PC-3 (cell line): ENCODE data around the gene CELF5.

Source experiments
- EZH2 ChIP-seq: fragments of 300-600 bp; sonication (generic); IDR thresholded peaks from one replicate; pipeline ENCODE4 v1.6.1; 2017; ENCODE audit warnings: antibody characterized with exemption, mild to moderate bottlenecking, low read length; ENCODE audit not compliant: unreplicated experiment
- EZH2phosphoT487 ChIP-seq: fragments of 300-600 bp; sonication (generic); IDR thresholded peaks from 2 replicates; pipeline ENCODE4 v1.6.1; 2018; ENCODE audit warnings: mild to moderate bottlenecking, antibody characterized with exemption, low read length, borderline replicate concordance
- TF ChIP-seq, protein P1 (sequence below): fragments of 300-600 bp; sonication (generic); conservative IDR thresholded peaks from 2 replicates; pipeline ENCODE4 v1.5.1; 2017; ENCODE audit warnings: antibody characterized with exemption, low read depth, mild to moderate bottlenecking, low read length

DNA sequence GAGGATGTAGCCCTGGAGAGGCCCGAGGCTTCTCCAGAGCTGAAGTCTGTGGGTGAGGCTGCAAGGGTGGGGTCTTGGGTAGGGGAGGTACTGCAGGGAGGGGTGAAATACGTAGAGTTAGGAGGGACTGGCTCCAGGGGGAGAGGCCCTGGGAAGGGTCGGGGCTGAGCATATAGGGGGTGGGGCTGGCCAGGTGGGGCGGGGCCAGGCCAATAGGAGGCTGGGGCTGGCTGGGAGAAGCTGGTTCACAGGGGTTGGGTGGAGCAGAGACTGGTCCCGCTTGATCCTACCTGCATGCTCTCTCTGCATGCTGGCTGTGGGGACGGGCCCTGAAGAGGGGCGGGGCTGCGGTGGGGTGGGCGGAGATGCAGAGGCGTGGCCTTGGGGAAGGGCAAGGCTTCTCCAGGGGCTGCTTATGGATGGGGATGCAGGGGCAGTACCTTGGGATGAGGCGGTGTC lies 51.9 kb downstream of the CELF5 start:
- TF ChIP-seq, protein P1, sequence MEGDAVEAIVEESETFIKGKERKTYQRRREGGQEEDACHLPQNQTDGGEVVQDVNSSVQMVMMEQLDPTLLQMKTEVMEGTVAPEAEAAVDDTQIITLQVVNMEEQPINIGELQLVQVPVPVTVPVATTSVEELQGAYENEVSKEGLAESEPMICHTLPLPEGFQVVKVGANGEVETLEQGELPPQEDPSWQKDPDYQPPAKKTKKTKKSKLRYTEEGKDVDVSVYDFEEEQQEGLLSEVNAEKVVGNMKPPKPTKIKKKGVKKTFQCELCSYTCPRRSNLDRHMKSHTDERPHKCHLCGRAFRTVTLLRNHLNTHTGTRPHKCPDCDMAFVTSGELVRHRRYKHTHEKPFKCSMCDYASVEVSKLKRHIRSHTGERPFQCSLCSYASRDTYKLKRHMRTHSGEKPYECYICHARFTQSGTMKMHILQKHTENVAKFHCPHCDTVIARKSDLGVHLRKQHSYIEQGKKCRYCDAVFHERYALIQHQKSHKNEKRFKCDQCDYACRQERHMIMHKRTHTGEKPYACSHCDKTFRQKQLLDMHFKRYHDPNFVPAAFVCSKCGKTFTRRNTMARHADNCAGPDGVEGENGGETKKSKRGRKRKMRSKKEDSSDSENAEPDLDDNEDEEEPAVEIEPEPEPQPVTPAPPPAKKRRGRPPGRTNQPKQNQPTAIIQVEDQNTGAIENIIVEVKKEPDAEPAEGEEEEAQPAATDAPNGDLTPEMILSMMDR, result no peak
- TF ChIP-seq EZH2 (no peak), EZH2phosphoT487 (no peak)
